Gastrocnemius medialis (tissue), 4 donors: ENCODE data around the gene KIF22. TPM values are rescaled to one million over a fixed set of nuclear protein-coding genes. Genes with fewer than 3 reads are reported as not detected.

Experiments
- ATAC-seq, 2 donors: fragments of 150-250 bp; one replicate each; pipeline ENCODE4 v1.9.1; 2016
- DNase-seq, 2 donors: peaks; one replicate each; pipeline ENCODE4 v3.0.0-alpha.2; 2019
- H3K27ac ChIP-seq, 4 donors: fragments of 200-600 bp; sonication (generic); 1 replicate in 1 of 4; 2 replicates in 3 of 4; pipeline ENCODE4 v1.5.1; 2016 to 2018; ENCODE audit warnings: mild to moderate bottlenecking in 2 of 4, moderate library complexity in 1 of 4
- H3K27me3 ChIP-seq, 3 donors: fragments of 200-600 bp; sonication (generic) in 2 of 3; 1 replicate in 1 of 3; 2 replicates in 2 of 3; pipeline versions ENCODE4 v1.5.1 to v1.6.0; 2016 to 2019; ENCODE audit warnings: mild to moderate bottlenecking in 1 of 3, moderate library complexity in 1 of 3
- H3K36me3 ChIP-seq, 2 donors: fragments of 200-600 bp; sonication (generic) in 1 of 2; one replicate each; pipeline ENCODE4 v1.5.1; 2017 to 2018
- H3K4me1 ChIP-seq, 2 donors: fragments of 200-600 bp; sonication (generic) in 1 of 2; one replicate each; pipeline ENCODE4 v1.5.1; 2016 to 2017; ENCODE audit warnings: mild to moderate bottlenecking in 2 of 2
- H3K4me3 ChIP-seq, 4 donors: fragments of 200-600 bp; sonication (generic) in 3 of 4; 1 replicate in 1 of 4; 2 replicates in 3 of 4; pipeline ENCODE4 v1.5.1; 2016 to 2019; ENCODE audit warnings: mild to moderate bottlenecking in 2 of 4
- H3K9me3 ChIP-seq, 3 donors: fragments of 200-600 bp; sonication (generic) in 2 of 3; 1 replicate in 1 of 3; 2 replicates in 2 of 3; pipeline ENCODE4 v1.5.1; 2016 to 2019
- POLR2A ChIP-seq, 2 donors: fragments of 450-650 bp; IDR thresholded peaks; one replicate each; pipeline ENCODE4 v1.6.1; 2017; ENCODE audit warnings: antibody characterized with exemption in 2 of 2, mild to moderate bottlenecking in 2 of 2, moderate library complexity in 2 of 2
- in situ Hi-C, 4 donors: fragments of 200-750 bp; cut with MboI; loops; one replicate each; pipeline versions ENCODE4 v1.15.0 to v1.8.0; 2017; ENCODE audit warnings: low sequenced_read_pairs in 4 of 4
- intact Hi-C: fragments of 100-400 bp; cut with DNase I; formaldehyde crosslinking; loops from one replicate; pipeline ENCODE4 v1.15.1; 2023; ENCODE audit warnings: low total_unique reads
- total RNA-seq, 4 donors: library from RNA; depleted of rRNA; stranded (reverse); fragments of >200 nt; gene quantifications; one replicate each; pipeline versions ENCODE4 v1.1.0 to v1.2.3, GENCODE V29; 2016
- TF ChIP-seq, protein P1 (sequence below), 5 experiments: fragments of 450-650 bp in 3 of 5; fragments of 200-600 bp in 2 of 5; sonication (generic) in 2 of 5; IDR thresholded peaks in 4 of 5; conservative IDR thresholded peaks in 1 of 5; 1 replicate in 4 of 5; 2 replicates in 1 of 5; pipeline ENCODE4 v1.5.1; 2016 to 2019; ENCODE audit warnings: antibody characterized with exemption in 5 of 5, mild to moderate bottlenecking in 3 of 5, moderate library complexity in 3 of 5

KIF22 gene
- total RNA-seq, 4 donors from 2014 or later = 9.0 to 13.9 (median 12.8) TPM

GRCh38 chr16:29854520-29855100 is 64.1 kb downstream of the KIF22 start:
- intact Hi-C loops = no loop called here
- no peak for DNase-seq
- no peak for TF ChIP-seq POLR2A (IDR thresholded peaks at IDR 0.05)
- TF ChIP-seq, protein P1, sequence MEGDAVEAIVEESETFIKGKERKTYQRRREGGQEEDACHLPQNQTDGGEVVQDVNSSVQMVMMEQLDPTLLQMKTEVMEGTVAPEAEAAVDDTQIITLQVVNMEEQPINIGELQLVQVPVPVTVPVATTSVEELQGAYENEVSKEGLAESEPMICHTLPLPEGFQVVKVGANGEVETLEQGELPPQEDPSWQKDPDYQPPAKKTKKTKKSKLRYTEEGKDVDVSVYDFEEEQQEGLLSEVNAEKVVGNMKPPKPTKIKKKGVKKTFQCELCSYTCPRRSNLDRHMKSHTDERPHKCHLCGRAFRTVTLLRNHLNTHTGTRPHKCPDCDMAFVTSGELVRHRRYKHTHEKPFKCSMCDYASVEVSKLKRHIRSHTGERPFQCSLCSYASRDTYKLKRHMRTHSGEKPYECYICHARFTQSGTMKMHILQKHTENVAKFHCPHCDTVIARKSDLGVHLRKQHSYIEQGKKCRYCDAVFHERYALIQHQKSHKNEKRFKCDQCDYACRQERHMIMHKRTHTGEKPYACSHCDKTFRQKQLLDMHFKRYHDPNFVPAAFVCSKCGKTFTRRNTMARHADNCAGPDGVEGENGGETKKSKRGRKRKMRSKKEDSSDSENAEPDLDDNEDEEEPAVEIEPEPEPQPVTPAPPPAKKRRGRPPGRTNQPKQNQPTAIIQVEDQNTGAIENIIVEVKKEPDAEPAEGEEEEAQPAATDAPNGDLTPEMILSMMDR (IDR thresholded peaks at IDR 0.05 in 4 of 5, conservative IDR thresholded peaks at IDR 0.05 in 1 of 5) = no peak
- no peaks in the 10 kb centered on the region for H3K9me3 ChIP-seq
- in situ Hi-C loops = no loop called here
- no peak overlapping the region for H3K4me3 ChIP-seq
- peaks cover 0 to 15% of the 10 kb centered on the region in 2 donors for H3K36me3 ChIP-seq
- no peaks in the 10 kb centered on the region for H3K27me3 ChIP-seq
- ATAC-seq = no peak
- H3K27ac ChIP-seq = no peak overlapping the region
- no peaks in the 10 kb centered on the region for H3K4me1 ChIP-seq

Other genes starting within 250 kb of the KIF22 start
- under 1 TPM in 3 of 4 donors, not detected in 1; 0.12 to 0.88 (median 0.84) TPM for gene SPN, start 127.5 kb upstream of the KIF22 start, total RNA-seq
- 1 to 10 TPM in 2 of 4 donors, under 1 TPM in 2; 0.78 to 2.5 (median 1.5) TPM for gene QPRT, start 111.6 kb upstream of the KIF22 start, total RNA-seq
- under 1 TPM in 2 of 4 donors, not detected in 2; 0.26 to 0.31 TPM for gene C16orf54, start 44.8 kb upstream of the KIF22 start, total RNA-seq
- 1 to 10 TPM in 1 of 4 donors, not detected in 3; 1.7 TPM for gene ZG16, start 12.5 kb upstream of the KIF22 start, total RNA-seq
- gene MAZ, start 15.8 kb downstream of the KIF22 start, total RNA-seq = 100 to 1,000 TPM in 2 of 4 donors, 10 to 100 TPM in 2; 68.7 to 145 (median 96.4) TPM
- gene PRRT2, start 21.4 kb downstream of the KIF22 start, total RNA-seq = 1 to 10 TPM in 1 of 4 donors, not detected in 3; 3.5 TPM
- gene PAGR1, start 25.4 kb downstream of the KIF22 start, total RNA-seq = 10 to 100 TPM; 15.5 to 29.2 (median 21.7) TPM
- gene MVP, start 29.7 kb downstream of the KIF22 start, total RNA-seq = 10 to 100 TPM; 40.3 to 77.5 (median 47.6) TPM
- gene CDIPT, start 72.5 kb downstream of the KIF22 start, total RNA-seq = 10 to 100 TPM; 35.5 to 71.8 (median 55.7) TPM
- gene SEZ6L2, start 108.8 kb downstream of the KIF22 start, total RNA-seq = 1 to 10 TPM in 1 of 4 donors, under 1 TPM in 3; 0.20 to 1.7 (median 0.56) TPM
- gene ASPHD1, start 109.7 kb downstream of the KIF22 start, total RNA-seq = not detected
- gene KCTD13, start 135.5 kb downstream of the KIF22 start, total RNA-seq = 1 to 10 TPM; 3.7 to 8.6 (median 6.3) TPM
- gene TMEM219, start 171.3 kb downstream of the KIF22 start, total RNA-seq = 100 to 1,000 TPM in 1 of 4 donors, 10 to 100 TPM in 3; 48.1 to 120 (median 60.2) TPM
- 10 to 100 TPM; 15.9 to 31.0 (median 22.1) TPM for gene TAOK2, start 183.1 kb downstream of the KIF22 start, total RNA-seq
- gene HIRIP3, start 204.9 kb downstream of the KIF22 start, total RNA-seq = 10 to 100 TPM; 13.5 to 25.6 (median 17.2) TPM
- 10 to 100 TPM; 45.4 to 74.8 (median 55.5) TPM for gene INO80E, start 205.5 kb downstream of the KIF22 start, total RNA-seq
- not detected for gene DOC2A, start 220.3 kb downstream of the KIF22 start, total RNA-seq
- not detected for gene C16orf92, start 232.4 kb downstream of the KIF22 start, total RNA-seq
- gene TLCD3B, start 240.5 kb downstream of the KIF22 start, total RNA-seq = under 1 TPM in 1 of 4 donors, not detected in 3; 0.27 TPM